ENCODE measurements around the gene TSPAN5.

Gene TSPAN5

GRCh38 chr4:98514741-98515469, 143.5 kb downstream of the TSPAN5 start:
- H3K4me1 ChIP-seq (ENCODE audit: control insufficient read depth, insufficient read depth, low read length): no peaks in the 10 kb centered on the region
- CTCF ChIA-PET: no interaction called here
- no peaks in the 10 kb centered on the region for H3K9me3 ChIP-seq (ENCODE audit: control insufficient read depth, insufficient read depth, low read depth, low read length)
- TF ChIP-seq ZBTB48 (tag by site-specific recombination; IDR thresholded peaks at IDR 0.05) (no peak), ZNF449 (tag by site-specific recombination; IDR thresholded peaks at IDR 0.05) (peak; percentile 53), BCL11B (tag by site-specific recombination; IDR thresholded peaks at IDR 0.05; ENCODE audit: low read depth) (no peak), ZNF37A (tag by site-specific recombination; IDR thresholded peaks at IDR 0.05) (no peak)
- no peak overlapping the region for H3K27ac ChIP-seq (ENCODE audit: extremely low read depth, low read depth, low read length)
- H3K36me3 ChIP-seq (ENCODE audit: control insufficient read depth in 2 of 2, insufficient read depth in 1 of 2, low read length in 2 of 2): no peaks in the 10 kb centered on the region
- H3K4me3 ChIP-seq (ENCODE audit: low read depth, low read length): no peak overlapping the region
- POLR2A ChIA-PET: no interaction called here

DNA sequence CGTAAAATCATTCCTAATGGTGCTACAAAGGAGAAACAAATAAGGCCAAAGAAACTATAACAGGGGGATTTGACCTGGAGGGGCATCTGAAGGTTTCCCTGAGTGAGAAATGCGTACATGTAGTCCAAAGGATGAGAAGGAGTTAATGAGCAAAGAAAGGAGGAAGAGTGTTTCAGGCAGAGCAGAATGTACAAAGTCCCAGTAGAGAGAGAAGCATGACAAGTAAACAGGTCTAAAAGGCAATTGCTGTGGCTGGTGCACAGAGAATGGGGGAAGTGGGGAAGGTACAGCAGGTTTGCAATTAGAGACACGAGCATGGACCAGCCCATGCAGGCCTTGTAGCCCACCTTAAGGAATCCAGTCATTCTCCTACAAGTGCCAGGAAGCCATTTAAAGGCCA, 145.5 kb downstream of the TSPAN5 start:
- POLR2A ChIA-PET: no interaction called here
- H3K4me3 ChIP-seq (ENCODE audit: low read depth, low read length): no peak overlapping the region
- no peak overlapping the region for H3K27ac ChIP-seq (ENCODE audit: extremely low read depth, low read depth, low read length)
- CTCF ChIA-PET: interaction anchor here (0.6 kb wide), 1 partner anchor 57 kb away, joined by 3 read pairs; no protein-coding TSS in a partner anchor
- H3K9me3 ChIP-seq (ENCODE audit: control insufficient read depth, insufficient read depth, low read depth, low read length): no peaks in the 10 kb centered on the region
- TF ChIP-seq ZFP41 (tag by site-specific recombination; IDR thresholded peaks at IDR 0.05; ENCODE audit: borderline replicate concordance): no peak
- TF ChIP-seq, protein P1, sequence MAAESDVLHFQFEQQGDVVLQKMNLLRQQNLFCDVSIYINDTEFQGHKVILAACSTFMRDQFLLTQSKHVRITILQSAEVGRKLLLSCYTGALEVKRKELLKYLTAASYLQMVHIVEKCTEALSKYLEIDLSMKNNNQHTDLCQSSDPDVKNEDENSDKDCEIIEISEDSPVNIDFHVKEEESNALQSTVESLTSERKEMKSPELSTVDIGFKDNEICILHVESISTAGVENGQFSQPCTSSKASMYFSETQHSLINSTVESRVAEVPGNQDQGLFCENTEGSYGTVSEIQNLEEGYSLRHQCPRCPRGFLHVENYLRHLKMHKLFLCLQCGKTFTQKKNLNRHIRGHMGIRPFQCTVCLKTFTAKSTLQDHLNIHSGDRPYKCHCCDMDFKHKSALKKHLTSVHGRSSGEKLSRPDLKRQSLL (tag by site-specific recombination; IDR thresholded peaks at IDR 0.05): no peak
- H3K4me1 ChIP-seq (ENCODE audit: control insufficient read depth, insufficient read depth, low read length): no peaks in the 10 kb centered on the region
- H3K36me3 ChIP-seq (ENCODE audit: control insufficient read depth in 2 of 2, insufficient read depth in 1 of 2, low read length in 2 of 2): no peaks in the 10 kb centered on the region

- Histone ChIP-seq H3K4me1 (ENCODE audit: control insufficient read depth, insufficient read depth, low read length) (no peaks in the 10 kb centered on the region), H3K36me3 (ENCODE audit: control insufficient read depth in 2 of 2, insufficient read depth in 1 of 2, low read length in 2 of 2) (no peaks in the 10 kb centered on the region), H3K27ac (ENCODE audit: extremely low read depth, low read depth, low read length) (no peak overlapping the region), H3K9me3 (ENCODE audit: control insufficient read depth, insufficient read depth, low read depth, low read length) (no peaks in the 10 kb centered on the region), H3K4me3 (ENCODE audit: low read depth, low read length) (no peak overlapping the region)
- ChIA-PET POLR2A (no interaction called here), CTCF (no interaction called here)
- TF ChIP-seq ZNF510 (tag by site-specific recombination; IDR thresholded peaks at IDR 0.05; ENCODE audit: insufficient replicate concordance) (no peak), PRDM10 (tag by site-specific recombination; IDR thresholded peaks at IDR 0.05) (peak; percentile 46; the same call in 1 of the 2 replicates)
- TF ChIP-seq, protein P2, sequence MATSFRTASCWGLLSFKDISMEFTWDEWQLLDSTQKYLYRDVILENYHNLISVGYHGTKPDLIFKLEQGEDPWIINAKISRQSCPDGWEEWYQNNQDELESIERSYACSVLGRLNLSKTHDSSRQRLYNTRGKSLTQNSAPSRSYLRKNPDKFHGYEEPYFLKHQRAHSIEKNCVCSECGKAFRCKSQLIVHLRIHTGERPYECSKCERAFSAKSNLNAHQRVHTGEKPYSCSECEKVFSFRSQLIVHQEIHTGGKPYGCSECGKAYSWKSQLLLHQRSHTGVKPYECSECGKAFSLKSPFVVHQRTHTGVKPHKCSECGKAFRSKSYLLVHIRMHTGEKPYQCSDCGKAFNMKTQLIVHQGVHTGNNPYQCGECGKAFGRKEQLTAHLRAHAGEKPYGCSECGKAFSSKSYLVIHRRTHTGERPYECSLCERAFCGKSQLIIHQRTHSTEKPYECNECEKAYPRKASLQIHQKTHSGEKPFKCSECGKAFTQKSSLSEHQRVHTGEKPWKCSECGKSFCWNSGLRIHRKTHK (tag by site-specific recombination; IDR thresholded peaks at IDR 0.05): no peak
Observed at GRCh38 chr4:98510757-98511517, 147.5 kb downstream of the TSPAN5 start.

Data from HEK293 (cell line).